Osteocyte (in vitro differentiated cells): ENCODE results near the gene CDK1. TPM values are rescaled to one million over a fixed set of nuclear protein-coding genes. Genes with fewer than 3 reads are reported as not detected.

Experiments
- DNase-seq: peaks from one replicate; pipeline ENCODE4 v3.0.0; 2021; ENCODE audit warnings: mixed read lengths; ENCODE audit not compliant: unreplicated experiment; ENCODE audit errors: extremely low spot score
- H3K27ac Mint-ChIP-seq: one replicate; pipeline ENCODE4 v1.8.0; 2021; ENCODE audit warnings: mild to moderate bottlenecking, mixed read lengths; ENCODE audit not compliant: unreplicated experiment
- H3K27me3 Mint-ChIP-seq: one replicate; pipeline ENCODE4 v1.8.0; 2021; ENCODE audit warnings: mixed read lengths; ENCODE audit not compliant: unreplicated experiment
- H3K36me3 Mint-ChIP-seq: one replicate; pipeline ENCODE4 v1.8.0; 2021; ENCODE audit warnings: mixed read lengths; ENCODE audit not compliant: unreplicated experiment
- H3K4me1 Mint-ChIP-seq: one replicate; pipeline ENCODE4 v1.8.0; 2021; ENCODE audit warnings: mixed read lengths; ENCODE audit not compliant: unreplicated experiment
- H3K4me3 Mint-ChIP-seq: one replicate; pipeline ENCODE4 v1.8.0; 2021; ENCODE audit warnings: mild to moderate bottlenecking, moderate library complexity, mixed read lengths; ENCODE audit not compliant: unreplicated experiment
- H3K9me3 Mint-ChIP-seq: one replicate; pipeline ENCODE4 v1.8.0; 2021; ENCODE audit warnings: mixed read lengths; ENCODE audit not compliant: unreplicated experiment
- total RNA-seq: library from RNA; stranded (reverse); gene quantifications from 2 replicates; pipeline ENCODE4 v1.2.1, GENCODE V29; 2021
- TF ChIP-seq, protein P1 (sequence below): fragments of 200-600 bp; sonication (generic); IDR thresholded peaks from 2 replicates; pipeline ENCODE4 v1.5.0; 2021; ENCODE audit warnings: antibody characterized with exemption, mild to moderate bottlenecking, moderate library complexity

The CDK1 gene
- total RNA-seq, 1 donor from 2014 or later = 13.1 TPM

DNA sequence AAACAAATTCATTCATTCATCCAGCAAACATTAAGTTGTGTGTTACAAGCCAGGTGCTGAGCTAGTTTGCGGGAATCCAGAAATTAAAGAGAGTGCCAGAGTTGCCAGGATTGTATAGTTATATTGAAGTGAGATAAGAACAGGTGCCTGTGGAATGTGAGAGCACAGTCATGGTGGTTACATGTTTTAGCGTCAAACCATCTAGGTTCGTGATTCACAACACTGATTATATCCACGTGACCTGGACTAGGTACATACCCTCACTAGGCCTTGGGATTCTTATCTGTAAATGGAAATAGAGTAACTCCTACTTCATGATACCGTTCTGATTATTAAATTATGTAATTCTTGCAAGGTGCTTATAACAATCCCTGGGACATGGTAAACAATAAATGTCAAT lies 24.5 kb upstream of the CDK1 start:
- Mint-ChIP-seq H3K27me3 (no peaks in the 10 kb centered on the region), H3K4me3 (no peak overlapping the region), H3K9me3 (peaks cover 4% of the 10 kb centered on the region), H3K27ac (no peak overlapping the region), H3K4me1 (peaks cover 12% of the 10 kb centered on the region), H3K36me3 (no peaks in the 10 kb centered on the region)
- TF ChIP-seq, protein P1, sequence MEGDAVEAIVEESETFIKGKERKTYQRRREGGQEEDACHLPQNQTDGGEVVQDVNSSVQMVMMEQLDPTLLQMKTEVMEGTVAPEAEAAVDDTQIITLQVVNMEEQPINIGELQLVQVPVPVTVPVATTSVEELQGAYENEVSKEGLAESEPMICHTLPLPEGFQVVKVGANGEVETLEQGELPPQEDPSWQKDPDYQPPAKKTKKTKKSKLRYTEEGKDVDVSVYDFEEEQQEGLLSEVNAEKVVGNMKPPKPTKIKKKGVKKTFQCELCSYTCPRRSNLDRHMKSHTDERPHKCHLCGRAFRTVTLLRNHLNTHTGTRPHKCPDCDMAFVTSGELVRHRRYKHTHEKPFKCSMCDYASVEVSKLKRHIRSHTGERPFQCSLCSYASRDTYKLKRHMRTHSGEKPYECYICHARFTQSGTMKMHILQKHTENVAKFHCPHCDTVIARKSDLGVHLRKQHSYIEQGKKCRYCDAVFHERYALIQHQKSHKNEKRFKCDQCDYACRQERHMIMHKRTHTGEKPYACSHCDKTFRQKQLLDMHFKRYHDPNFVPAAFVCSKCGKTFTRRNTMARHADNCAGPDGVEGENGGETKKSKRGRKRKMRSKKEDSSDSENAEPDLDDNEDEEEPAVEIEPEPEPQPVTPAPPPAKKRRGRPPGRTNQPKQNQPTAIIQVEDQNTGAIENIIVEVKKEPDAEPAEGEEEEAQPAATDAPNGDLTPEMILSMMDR = no peak
- DNase-seq = no peak

DNA sequence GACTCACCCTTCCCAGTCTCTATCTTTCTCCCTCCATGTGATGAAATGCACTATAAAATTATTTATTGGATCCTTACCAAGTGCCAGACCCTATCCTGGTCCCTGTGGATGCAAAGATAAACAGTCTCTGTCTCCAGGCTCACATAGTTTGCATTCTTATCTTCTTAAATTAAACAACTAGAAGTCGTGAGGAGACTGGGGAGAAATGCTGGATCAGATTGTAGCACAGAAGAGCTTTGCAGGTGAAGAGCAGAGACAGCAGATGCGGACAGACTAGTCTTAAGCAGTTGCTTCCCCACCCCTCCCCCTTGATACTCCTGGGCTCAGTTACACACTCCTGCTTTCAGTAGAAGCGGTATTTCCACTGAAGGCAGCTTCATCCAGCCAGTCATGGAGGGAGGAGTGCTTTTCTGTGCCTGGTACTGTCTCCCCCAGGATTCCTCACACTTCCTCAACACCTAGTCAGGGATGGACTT lies 20.8 kb upstream of the CDK1 start:
- H3K9me3 Mint-ChIP-seq = no peaks in the 10 kb centered on the region
- no peaks in the 10 kb centered on the region for H3K27me3 Mint-ChIP-seq
- TF ChIP-seq, protein P1 = no peak
- H3K4me1 Mint-ChIP-seq = peaks cover 12% of the 10 kb centered on the region
- DNase-seq = no peak
- no peak overlapping the region for H3K27ac Mint-ChIP-seq
- H3K36me3 Mint-ChIP-seq = no peaks in the 10 kb centered on the region
- H3K4me3 Mint-ChIP-seq = no peak overlapping the region

DNA sequence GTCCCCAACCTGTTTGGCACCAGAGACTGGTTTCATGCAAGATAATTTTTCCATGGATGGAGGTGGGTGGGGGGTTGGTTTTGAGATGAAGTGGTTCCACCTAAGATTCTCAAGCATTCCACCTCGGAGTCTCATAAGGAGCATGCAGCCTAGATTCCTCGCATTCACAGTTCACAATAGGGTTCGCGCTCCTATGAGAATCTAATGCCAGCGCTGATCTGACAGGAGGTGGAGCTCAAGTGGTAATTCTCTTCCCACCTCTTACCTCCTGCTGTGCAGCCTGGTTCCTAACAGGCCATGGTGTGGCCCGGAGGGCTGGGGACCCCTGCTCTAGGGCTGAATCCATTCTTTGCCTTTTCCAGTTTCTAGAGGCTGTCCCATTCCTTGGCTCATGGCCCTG lies 19.1 kb upstream of the CDK1 start:
- Mint-ChIP-seq H3K9me3 (no peaks in the 10 kb centered on the region), H3K27ac (no peak overlapping the region), H3K4me3 (no peak overlapping the region), H3K36me3 (no peaks in the 10 kb centered on the region), H3K27me3 (no peaks in the 10 kb centered on the region), H3K4me1 (peaks cover 12% of the 10 kb centered on the region)
- TF ChIP-seq, protein P1 = no peak
- DNase-seq = no peak

GRCh38 chr10:60760711-60761210 lies 17.5 kb upstream of the CDK1 start:
- Mint-ChIP-seq H3K27ac (no peak overlapping the region), H3K9me3 (no peaks in the 10 kb centered on the region), H3K4me1 (peaks cover 12% of the 10 kb centered on the region), H3K27me3 (no peaks in the 10 kb centered on the region), H3K4me3 (no peak overlapping the region), H3K36me3 (no peaks in the 10 kb centered on the region)
- no peak for DNase-seq
- TF ChIP-seq, protein P1 = no peak

GRCh38 chr10:60762554-60762953 lies 15.7 kb upstream of the CDK1 start:
- H3K36me3 Mint-ChIP-seq = no peaks in the 10 kb centered on the region
- H3K27me3 Mint-ChIP-seq = no peaks in the 10 kb centered on the region
- no peaks in the 10 kb centered on the region for H3K9me3 Mint-ChIP-seq
- peaks cover 5% of the 10 kb centered on the region for H3K4me1 Mint-ChIP-seq
- H3K4me3 Mint-ChIP-seq = no peak overlapping the region
- DNase-seq = no peak
- TF ChIP-seq, protein P1 = no peak
- no peak overlapping the region for H3K27ac Mint-ChIP-seq
